HCT116 (cell line): ENCODE measurements around the gene IFITM1. TPM values are rescaled to one million over a fixed set of nuclear protein-coding genes. Genes with fewer than 3 reads are reported as not detected.

Experiments used
- ATAC-seq: fragments of 200-7000 bp; cut with Tn5 transposase; 2 replicates; pipeline ENCODE4 v1.9.1; 2020; ENCODE audit warnings: mild to moderate bottlenecking, moderate library complexity
- BruUV-seq: library from RNA; stranded (reverse); fragments of 400-500 nt; replicated peaks from 2 replicates; lab custom pipeline; 2021; lab: Mats Ljungman, UMichigan
- CTCF ChIA-PET: fragments of 300-600 bp; sonication (Branson Sonifier 250); formaldehyde crosslinking; loops from one replicate; lab custom pipeline; 2021; ENCODE audit warnings: antibody characterized with exemption; lab: Charles Lee
- POLR2A ChIA-PET: fragments of 300-600, 350-600 bp; sonication (Branson Sonifier 250); formaldehyde crosslinking; loops from one replicate; lab custom pipeline; 2021; ENCODE audit warnings: antibody characterized with exemption; lab: Charles Lee
- RAD21 ChIA-PET, 2 experiments: fragments of 300-600 bp; sonication (Branson Sonifier 250); formaldehyde crosslinking; loops; one replicate each; lab custom pipeline; 2023; ENCODE audit warnings: low total read pairs in 2 of 2; ENCODE audit not compliant: uncharacterized antibody in 2 of 2, unreplicated experiment in 2 of 2, low non-redundant PET in 1 of 2; lab: Charles Lee
- DNase-seq: peaks from one replicate; pipeline ENCODE4 v3.0.0-alpha.2; 2010; ENCODE audit warnings: low read depth, low spot score
- H2AFZ ChIP-seq: fragments of 200-600 bp; shearing (Covaris generic), sonication (generic); 2 replicates; pipeline ENCODE4 v1.6.1; 2017; ENCODE audit warnings: low read depth, mixed run types, mixed read lengths, antibody characterized with exemption, low read length; ENCODE audit not compliant: poor library complexity, severe bottlenecking
- H3K27ac ChIP-seq: 2 replicates; pipeline ENCODE4 v1.5.1; 2012; ENCODE audit warnings: low read depth, low read length
- H3K27me3 ChIP-seq: fragments of 200-600 bp; sonication (generic); 2 replicates; pipeline ENCODE4 v1.6.1; 2016; ENCODE audit warnings: mixed run types, low read length, mixed read lengths; ENCODE audit not compliant: insufficient read depth
- H3K36me3 ChIP-seq, 2 experiments: fragments of 200-500 bp in 1 of 2; fragments of 200-600 bp in 1 of 2; sonication (Bioruptor generic) in 1 of 2; sonication (generic) in 1 of 2; 2 replicates each; pipeline versions ENCODE4 v1.5.1 to v1.6.1; 2014 to 2016; ENCODE audit warnings: low read length in 2 of 2, inconsistent platforms in 1 of 2, mixed read lengths in 1 of 2, mixed run types in 1 of 2; ENCODE audit not compliant: insufficient read depth in 2 of 2, control insufficient read depth in 1 of 2
- H3K4me1 ChIP-seq, 2 experiments: fragments of 200-600 bp in 1 of 2; sonication (generic) in 1 of 2; 2 replicates each; pipeline versions ENCODE4 v1.5.1 to v1.6.1; 2012 to 2017; ENCODE audit warnings: low read length in 2 of 2, inconsistent platforms in 1 of 2, mild to moderate bottlenecking in 1 of 2, mixed read lengths in 1 of 2, mixed run types in 1 of 2, moderate library complexity in 1 of 2; ENCODE audit not compliant: insufficient read depth in 2 of 2, control insufficient read depth in 1 of 2
- H3K4me2 ChIP-seq: fragments of 200-600 bp; sonication (generic); 2 replicates; pipeline ENCODE4 v1.6.1; 2017; ENCODE audit warnings: mixed run types, low read length, mixed read lengths
- H3K4me3 ChIP-seq, 2 experiments: fragments of 200-600 bp in 1 of 2; sonication (generic) in 1 of 2; replicated peaks in 1 of 2; 2 replicates each; pipeline ENCODE4 v1.5.1; 2011 to 2016; ENCODE audit warnings: low read length in 2 of 2, control low read depth in 1 of 2, low read depth in 1 of 2, mild to moderate bottlenecking in 1 of 2, mixed read lengths in 1 of 2, mixed run types in 1 of 2
- H3K79me2 ChIP-seq: fragments of 200-600 bp; sonication (generic); 2 replicates; pipeline ENCODE4 v1.6.1; 2017; ENCODE audit warnings: mild to moderate bottlenecking, mixed run types, low read length, moderate library complexity, mixed read lengths; ENCODE audit not compliant: insufficient read depth
- H3K9ac ChIP-seq: fragments of 200-600 bp; sonication (generic); 2 replicates; pipeline ENCODE4 v1.6.1; 2016; ENCODE audit warnings: low read length, mixed read lengths
- H3K9me2 ChIP-seq: fragments of 200-600 bp; sonication (generic), shearing (Covaris generic); 2 replicates; pipeline ENCODE4 v1.6.1; 2017; ENCODE audit warnings: mixed run types, mild to moderate bottlenecking, moderate library complexity; ENCODE audit not compliant: insufficient read depth
- H3K9me3 ChIP-seq, 2 experiments: fragments of 200-500 bp in 1 of 2; fragments of 200-600 bp in 1 of 2; sonication (Bioruptor generic) in 1 of 2; sonication (generic) in 1 of 2; 2 replicates each; pipeline ENCODE4 v1.6.1; 2014 to 2017; ENCODE audit warnings: low read length in 2 of 2, mixed read lengths in 2 of 2, inconsistent platforms in 1 of 2, low read depth in 1 of 2, mild to moderate bottlenecking in 1 of 2, mixed run types in 1 of 2, moderate library complexity in 1 of 2; ENCODE audit not compliant: control insufficient read depth in 1 of 2, insufficient read depth in 1 of 2
- H4K20me1 ChIP-seq: fragments of 200-600 bp; sonication (generic), shearing (Covaris generic); 2 replicates; pipeline ENCODE4 v1.6.1; 2017; ENCODE audit warnings: mixed run types, mild to moderate bottlenecking, moderate library complexity; ENCODE audit not compliant: insufficient read depth
- CBX3 ChIP-seq: IDR thresholded peaks from 2 replicates; pipeline ENCODE4 v1.6.1; 2012; ENCODE audit warnings: low read depth
- CEBPB ChIP-seq: IDR thresholded peaks from 2 replicates; pipeline ENCODE4 v1.6.1; 2012; ENCODE audit warnings: low read depth
- EGR1 ChIP-seq: IDR thresholded peaks from 2 replicates; pipeline ENCODE4 v1.6.1; 2012; ENCODE audit warnings: low read depth
- EZH2 ChIP-seq: fragments of 200-600 bp; sonication (generic); IDR thresholded peaks from 2 replicates; pipeline ENCODE4 v1.6.1; 2017; ENCODE audit warnings: antibody characterized with exemption, mixed run types
- JUND ChIP-seq: IDR thresholded peaks from 2 replicates; pipeline ENCODE4 v1.6.1; 2012
- POLR2A ChIP-seq: IDR thresholded peaks from 2 replicates; pipeline ENCODE4 v1.7.0; 2011; ENCODE audit warnings: borderline replicate concordance; ENCODE audit not compliant: insufficient read depth, insufficient read length; ENCODE audit errors: extremely low read depth
- RAD21 ChIP-seq: IDR thresholded peaks from 2 replicates; pipeline ENCODE4 v1.6.1; 2012; ENCODE audit warnings: low read depth, mild to moderate bottlenecking
- SIN3A ChIP-seq: IDR thresholded peaks from 2 replicates; pipeline ENCODE4 v1.6.1; 2012; ENCODE audit warnings: low read depth
- SP1 ChIP-seq: IDR thresholded peaks from 2 replicates; pipeline ENCODE4 v1.6.1; 2012; ENCODE audit warnings: low read depth
- SRF ChIP-seq: IDR thresholded peaks from 2 replicates; pipeline ENCODE4 v1.6.1; 2012; ENCODE audit warnings: low read depth
- YY1 ChIP-seq: IDR thresholded peaks from 2 replicates; pipeline ENCODE4 v1.6.1; 2011; ENCODE audit warnings: low read length, low read depth, moderate library complexity, mild to moderate bottlenecking; ENCODE audit not compliant: insufficient replicate concordance; ENCODE audit errors: extremely low read depth
- ZFX ChIP-seq: fragments of 450-650 bp; IDR thresholded peaks from 2 replicates; pipeline ENCODE4 v1.6.1; 2017
- ZNF274 ChIP-seq: fragments of 200-500 bp; sonication (Bioruptor generic); IDR thresholded peaks from 2 replicates; pipeline ENCODE4 v1.6.1; 2014; ENCODE audit warnings: mild to moderate bottlenecking, low read depth, low read length, inconsistent platforms
- intact Hi-C: fragments of 100-400 bp; cut with micrococcal nuclease; formaldehyde crosslinking; loops from 2 replicates; pipeline ENCODE4 v1.10.0; 2022
- total RNA-seq: library from RNA; stranded (reverse); gene quantifications from one replicate; pipeline ENCODE4 v1.2.1, GENCODE V29; 2021; ENCODE audit not compliant: unreplicated experiment
- TF ChIP-seq, protein P1 (sequence below), 3 experiments: fragments of 200-600 bp in 1 of 3; sonication (generic) in 1 of 3; IDR thresholded peaks in 2 of 3; conservative IDR thresholded peaks in 1 of 3; 2 replicates each; pipeline ENCODE4 v1.5.1; 2012 to 2017; ENCODE audit warnings: low read depth in 2 of 3, low read length in 2 of 3, antibody characterized with exemption in 1 of 3, borderline replicate concordance in 1 of 3, control low read depth in 1 of 3, mild to moderate bottlenecking in 1 of 3, mixed read lengths in 1 of 3, mixed run types in 1 of 3, moderate library complexity in 1 of 3; ENCODE audit not compliant: insufficient read depth in 1 of 3
- TF ChIP-seq, protein P2 (sequence below): IDR thresholded peaks from 2 replicates; pipeline ENCODE4 v1.6.1; 2011; ENCODE audit warnings: mild to moderate bottlenecking, low read length, moderate library complexity; ENCODE audit not compliant: insufficient replicate concordance; ENCODE audit errors: extremely low read depth

IFITM1 gene
- total RNA-seq, 1 experiment from 2014 or later: 6.1 TPM

DNA sequence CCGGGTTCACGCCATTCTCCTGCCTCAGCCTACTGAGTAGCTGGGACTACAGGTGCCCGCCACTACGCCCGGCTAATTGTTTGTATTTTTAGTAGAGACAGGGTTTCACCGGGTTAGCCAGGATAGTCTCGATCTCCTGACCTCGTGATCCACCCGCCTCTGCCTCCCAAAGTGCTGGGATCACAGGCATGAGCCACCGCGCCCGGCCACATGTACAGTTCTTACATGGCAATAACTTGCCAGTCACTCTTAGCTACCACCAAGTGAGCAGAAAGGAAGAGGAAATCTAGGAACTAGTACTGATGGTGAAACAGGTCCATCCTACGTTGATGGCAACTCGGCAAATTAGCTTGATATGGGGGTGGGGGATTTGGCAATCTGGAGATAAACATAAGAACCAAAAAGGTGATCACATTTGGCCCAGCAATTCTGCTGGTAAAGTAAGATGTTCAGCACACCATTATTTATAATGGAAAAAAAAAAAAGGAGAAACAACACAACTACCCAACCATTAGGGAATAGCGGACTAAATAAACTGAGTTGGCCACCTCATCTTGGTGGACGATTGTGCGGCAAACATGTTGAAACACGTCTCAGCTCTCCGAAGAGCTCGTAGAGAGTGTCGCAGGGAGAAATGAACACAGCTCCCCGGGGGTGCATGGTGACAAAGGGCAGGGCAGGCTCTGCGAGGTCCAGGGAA is 30.3 kb upstream of the IFITM1 start:
- Histone ChIP-seq H3K27me3 (no peaks in the 10 kb centered on the region), H3K79me2 (peaks cover 3% of the 10 kb centered on the region; the same call in 1 of the 2 replicates), H2AFZ (no peak overlapping the region), H3K9me2 (no peaks in the 10 kb centered on the region), H3K4me2 (no peak overlapping the region), H3K9ac (no peak overlapping the region), H4K20me1 (no peaks in the 10 kb centered on the region), H3K4me1 (peaks cover 10 to 20% of the 10 kb centered on the region in 2 experiments), H3K27ac (no peak overlapping the region; the same call in 1 of the 2 replicates), H3K4me3 (no peak overlapping the region)
- no peak for ATAC-seq
- BruUV-seq: no TSS peak
- DNase-seq: no peak
- TF ChIP-seq SP1 (no peak), CEBPB (no peak), ZNF274 (no peak), SRF (no peak), JUND (no peak), POLR2A (no peak), ZFX (no peak), RAD21 (no peak), CBX3 (no peak), EZH2 (no peak), YY1 (no peak), SIN3A (no peak), EGR1 (no peak)
- TF ChIP-seq, protein P1, sequence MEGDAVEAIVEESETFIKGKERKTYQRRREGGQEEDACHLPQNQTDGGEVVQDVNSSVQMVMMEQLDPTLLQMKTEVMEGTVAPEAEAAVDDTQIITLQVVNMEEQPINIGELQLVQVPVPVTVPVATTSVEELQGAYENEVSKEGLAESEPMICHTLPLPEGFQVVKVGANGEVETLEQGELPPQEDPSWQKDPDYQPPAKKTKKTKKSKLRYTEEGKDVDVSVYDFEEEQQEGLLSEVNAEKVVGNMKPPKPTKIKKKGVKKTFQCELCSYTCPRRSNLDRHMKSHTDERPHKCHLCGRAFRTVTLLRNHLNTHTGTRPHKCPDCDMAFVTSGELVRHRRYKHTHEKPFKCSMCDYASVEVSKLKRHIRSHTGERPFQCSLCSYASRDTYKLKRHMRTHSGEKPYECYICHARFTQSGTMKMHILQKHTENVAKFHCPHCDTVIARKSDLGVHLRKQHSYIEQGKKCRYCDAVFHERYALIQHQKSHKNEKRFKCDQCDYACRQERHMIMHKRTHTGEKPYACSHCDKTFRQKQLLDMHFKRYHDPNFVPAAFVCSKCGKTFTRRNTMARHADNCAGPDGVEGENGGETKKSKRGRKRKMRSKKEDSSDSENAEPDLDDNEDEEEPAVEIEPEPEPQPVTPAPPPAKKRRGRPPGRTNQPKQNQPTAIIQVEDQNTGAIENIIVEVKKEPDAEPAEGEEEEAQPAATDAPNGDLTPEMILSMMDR (IDR thresholded peaks at IDR 0.05 in 2 of 3, conservative IDR thresholded peaks at IDR 0.05 in 1 of 3; ENCODE audit: borderline replicate concordance in 1 of 3, insufficient read depth in 1 of 3, low read depth in 2 of 3, low read length in 2 of 3): no peak
- TF ChIP-seq, protein P2, sequence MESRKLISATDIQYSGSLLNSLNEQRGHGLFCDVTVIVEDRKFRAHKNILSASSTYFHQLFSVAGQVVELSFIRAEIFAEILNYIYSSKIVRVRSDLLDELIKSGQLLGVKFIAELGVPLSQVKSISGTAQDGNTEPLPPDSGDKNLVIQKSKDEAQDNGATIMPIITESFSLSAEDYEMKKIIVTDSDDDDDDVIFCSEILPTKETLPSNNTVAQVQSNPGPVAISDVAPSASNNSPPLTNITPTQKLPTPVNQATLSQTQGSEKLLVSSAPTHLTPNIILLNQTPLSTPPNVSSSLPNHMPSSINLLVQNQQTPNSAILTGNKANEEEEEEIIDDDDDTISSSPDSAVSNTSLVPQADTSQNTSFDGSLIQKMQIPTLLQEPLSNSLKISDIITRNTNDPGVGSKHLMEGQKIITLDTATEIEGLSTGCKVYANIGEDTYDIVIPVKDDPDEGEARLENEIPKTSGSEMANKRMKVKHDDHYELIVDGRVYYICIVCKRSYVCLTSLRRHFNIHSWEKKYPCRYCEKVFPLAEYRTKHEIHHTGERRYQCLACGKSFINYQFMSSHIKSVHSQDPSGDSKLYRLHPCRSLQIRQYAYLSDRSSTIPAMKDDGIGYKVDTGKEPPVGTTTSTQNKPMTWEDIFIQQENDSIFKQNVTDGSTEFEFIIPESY: no peak
- TF ChIP-seq, all 23 proteins: peak for 0
- Histone ChIP-seq H3K9me3 (no peaks in the 10 kb centered on the region), H3K36me3 (no peaks in the 10 kb centered on the region)
- ChIA-PET POLR2A (no interaction called here), RAD21 (no interaction called here), CTCF (interaction anchor here (0.7 to 0.8 kb wide), 2 partner anchors 33 to 34 kb away, joined by 3 read pairs; no protein-coding TSS in a partner anchor)
- intact Hi-C loops: no loop called here
